GM21367 (cell line): ENCODE data around the gene HEBP1.

ENCODE experiments used
- ATAC-seq: cut with Tn5 transposase; IDR thresholded peaks from one replicate; pipeline ENCODE4 v1.9.1; 2021; ENCODE audit not compliant: unreplicated experiment

Gene HEBP1

GRCh38 chr12:13024531-13024916, 24.5 kb upstream of the HEBP1 start:
- ATAC-seq = no peak

DNA sequence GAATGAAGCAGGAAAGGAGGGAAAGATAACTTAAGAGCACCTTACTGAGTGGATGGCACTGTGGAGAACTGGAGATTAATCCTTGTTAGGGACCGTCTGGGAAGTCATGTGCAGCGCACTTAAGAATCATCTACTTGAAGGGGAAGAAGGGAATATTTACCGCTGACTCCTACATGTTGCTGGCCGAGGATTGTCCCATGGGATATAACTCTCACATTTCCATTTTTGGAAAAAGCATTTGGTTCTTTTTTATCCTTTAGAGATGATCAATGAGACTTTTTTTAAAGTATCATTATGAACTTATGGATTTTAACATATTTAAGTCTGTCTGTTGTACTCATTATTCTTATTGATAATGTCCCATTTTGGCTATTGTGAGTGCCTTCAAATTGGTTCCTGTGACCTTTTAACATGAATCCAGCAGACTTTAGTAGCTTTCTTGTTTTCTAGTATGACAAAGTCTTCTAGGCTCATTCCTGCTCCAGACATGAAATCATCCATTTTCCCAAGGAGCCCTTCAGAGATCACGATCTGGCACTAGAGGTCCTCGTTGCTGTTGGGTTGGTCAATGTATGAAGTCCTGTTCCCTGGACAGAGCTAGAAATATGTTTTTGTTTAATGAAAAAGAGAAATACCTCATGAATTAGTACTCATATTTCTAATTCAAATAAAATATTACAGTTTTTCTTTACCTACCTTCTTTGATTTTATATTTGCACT, 23.9 kb upstream of the HEBP1 start:
- no peak for ATAC-seq

DNA sequence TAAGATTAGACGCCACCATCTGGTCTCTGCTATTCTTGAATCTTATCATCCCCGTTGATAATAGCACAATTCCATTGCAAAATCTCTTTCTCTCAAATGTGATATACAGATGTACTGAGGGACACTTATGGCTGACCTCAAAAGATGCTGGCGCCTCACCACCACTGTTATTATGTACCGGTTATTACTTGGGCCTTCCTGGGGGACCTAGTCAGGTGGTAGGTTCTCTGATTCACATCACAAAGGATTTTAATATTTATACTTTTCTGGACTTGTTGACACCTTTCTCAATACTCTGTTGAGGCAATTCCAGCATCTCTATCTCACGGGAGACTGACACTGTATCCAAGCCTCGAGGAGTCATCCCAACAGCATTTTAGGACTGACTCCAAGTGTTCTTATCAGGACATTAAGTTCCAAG, 22.8 kb upstream of the HEBP1 start:
- no peak for ATAC-seq

GRCh38 chr12:13011098-13011497, 11.0 kb upstream of the HEBP1 start:
- no peak for ATAC-seq

GRCh38 chr12:13008741-13009380, 8.8 kb upstream of the HEBP1 start:
- no peak for ATAC-seq

DNA sequence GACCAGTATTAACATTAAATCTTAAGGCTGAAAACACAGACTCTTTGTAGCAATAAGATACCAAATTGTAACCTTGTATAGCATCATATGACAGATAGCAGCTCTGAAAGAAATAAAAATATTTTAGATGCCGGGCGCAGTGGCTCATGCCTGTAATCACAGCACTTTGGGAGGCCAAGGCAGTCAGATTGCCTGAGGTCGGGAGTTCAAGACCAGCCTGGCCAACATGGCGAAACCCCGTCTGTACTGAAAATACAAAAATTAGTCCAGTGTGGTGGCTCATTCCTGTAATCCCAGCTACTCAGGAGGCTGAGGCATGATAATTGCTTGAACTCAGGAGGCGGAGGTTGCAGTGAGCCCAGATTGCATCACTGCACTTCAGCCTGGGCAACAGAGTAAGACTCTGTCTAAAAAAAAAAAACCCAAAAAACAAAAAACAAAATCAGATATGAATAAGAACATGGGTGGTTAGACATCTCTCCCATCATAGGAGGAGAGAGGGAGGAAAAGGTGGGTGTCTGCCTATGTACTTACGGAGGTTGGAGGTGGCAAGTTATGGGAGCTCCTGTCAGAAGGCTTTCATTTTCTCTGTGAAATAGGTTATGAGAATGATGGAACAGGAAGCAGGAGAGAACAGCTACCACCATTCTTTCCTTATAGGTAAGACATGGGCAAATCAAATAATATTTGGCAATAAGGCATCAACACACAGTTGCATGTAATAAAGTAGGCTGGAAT, 7.6 kb upstream of the HEBP1 start:
- no peak for ATAC-seq

GRCh38 chr12:13005649-13006048, 5.6 kb upstream of the HEBP1 start:
- no peak for ATAC-seq

DNA sequence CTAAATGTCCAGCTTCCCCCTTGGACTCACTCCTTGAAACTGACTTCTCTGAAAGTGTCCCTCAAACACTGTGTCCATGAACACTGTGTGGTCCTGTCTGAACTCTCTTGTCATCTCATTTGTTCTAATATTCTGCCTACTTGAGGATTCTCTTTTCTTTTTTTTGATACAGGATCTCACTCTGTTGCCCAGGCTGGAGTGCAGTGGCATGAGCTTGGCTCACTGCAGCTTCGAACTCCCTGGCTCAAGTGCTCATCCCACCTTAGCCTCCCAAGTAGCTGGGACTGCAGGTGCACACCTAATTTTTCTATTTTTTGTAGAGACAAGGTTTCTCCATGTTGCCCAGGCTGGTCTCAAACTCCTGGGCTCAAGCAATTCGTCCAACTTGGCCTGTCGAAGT, 4.9 kb upstream of the HEBP1 start:
- no peak for ATAC-seq

GRCh38 chr12:13004361-13004760, 4.3 kb upstream of the HEBP1 start:
- no peak for ATAC-seq

GRCh38 chr12:13002301-13003097, 2.4 kb upstream of the HEBP1 start:
- no peak for ATAC-seq

DNA sequence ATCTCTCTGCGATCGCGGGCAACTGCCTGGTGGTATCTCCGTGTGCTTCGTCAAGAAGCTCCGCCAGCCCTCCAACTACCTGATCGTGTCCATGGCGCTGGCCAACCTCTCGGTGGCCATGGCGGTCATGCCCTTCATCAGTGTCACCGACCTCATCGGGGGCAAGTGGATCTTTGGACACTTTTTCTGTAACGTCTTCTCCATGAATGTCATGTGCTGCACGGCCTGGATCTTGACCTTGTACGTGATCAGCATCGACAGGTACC, 1.6 kb upstream of the HEBP1 start:
- no peak for ATAC-seq

DNA sequence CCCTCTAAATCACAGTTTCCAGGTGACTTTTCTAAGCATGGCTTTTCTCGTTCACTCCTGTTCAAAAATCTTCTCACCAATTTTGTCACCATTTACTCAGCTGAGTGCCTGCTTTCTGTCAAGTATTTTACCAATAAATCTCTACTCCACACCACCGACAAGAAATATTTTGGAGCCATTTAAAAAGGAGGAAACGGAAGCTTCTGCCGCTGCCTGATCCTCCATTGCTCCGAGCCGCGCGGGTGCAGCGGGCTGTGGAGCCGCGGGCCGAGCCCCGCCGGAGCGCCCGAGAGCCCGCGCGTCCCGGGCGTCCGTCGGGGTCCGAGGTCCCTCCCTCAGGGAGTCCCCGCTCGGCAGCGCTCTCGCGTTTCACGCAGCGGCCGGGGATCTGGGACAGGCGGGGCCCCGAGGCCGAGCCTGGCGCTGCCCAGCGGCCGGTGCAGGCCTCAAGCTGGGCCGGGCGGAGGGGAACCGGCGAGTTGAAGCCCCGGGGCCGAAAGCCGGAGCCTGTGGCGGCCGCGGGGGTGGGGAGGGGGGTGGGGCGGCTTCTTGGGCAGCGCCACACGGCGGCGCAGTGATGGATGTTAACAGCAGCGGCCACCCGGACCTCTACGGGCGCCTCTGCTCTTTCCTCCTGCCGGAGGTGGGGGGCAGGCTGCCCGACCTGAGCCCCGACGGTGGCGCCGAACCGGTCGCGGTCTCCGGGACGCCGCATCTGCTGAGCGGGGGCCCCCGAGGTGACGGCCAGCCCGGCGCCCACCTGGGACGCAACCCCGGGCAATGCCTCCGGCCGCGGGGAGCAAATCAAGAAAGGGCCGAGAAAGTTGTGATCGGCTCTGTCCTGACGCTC, 1.1 kb upstream of the HEBP1 start:
- ATAC-seq = no peak

DNA sequence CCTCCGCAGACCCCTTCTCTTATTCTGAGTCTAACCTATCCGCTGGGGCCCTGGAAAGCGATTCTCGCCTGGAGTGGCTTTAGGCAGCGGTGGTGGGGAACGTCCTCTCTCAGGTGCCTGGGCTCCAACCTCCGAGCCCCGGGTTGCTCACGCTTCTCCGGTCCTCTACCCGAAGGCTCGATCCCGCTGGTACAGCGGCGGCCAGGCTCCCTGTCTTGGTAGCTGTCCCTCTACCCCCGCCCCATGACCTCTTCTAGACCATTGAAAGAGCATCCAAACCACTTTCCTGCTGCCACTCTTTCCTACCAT, 505 bp upstream of the HEBP1 start:
- ATAC-seq = peak; percentile 22

DNA sequence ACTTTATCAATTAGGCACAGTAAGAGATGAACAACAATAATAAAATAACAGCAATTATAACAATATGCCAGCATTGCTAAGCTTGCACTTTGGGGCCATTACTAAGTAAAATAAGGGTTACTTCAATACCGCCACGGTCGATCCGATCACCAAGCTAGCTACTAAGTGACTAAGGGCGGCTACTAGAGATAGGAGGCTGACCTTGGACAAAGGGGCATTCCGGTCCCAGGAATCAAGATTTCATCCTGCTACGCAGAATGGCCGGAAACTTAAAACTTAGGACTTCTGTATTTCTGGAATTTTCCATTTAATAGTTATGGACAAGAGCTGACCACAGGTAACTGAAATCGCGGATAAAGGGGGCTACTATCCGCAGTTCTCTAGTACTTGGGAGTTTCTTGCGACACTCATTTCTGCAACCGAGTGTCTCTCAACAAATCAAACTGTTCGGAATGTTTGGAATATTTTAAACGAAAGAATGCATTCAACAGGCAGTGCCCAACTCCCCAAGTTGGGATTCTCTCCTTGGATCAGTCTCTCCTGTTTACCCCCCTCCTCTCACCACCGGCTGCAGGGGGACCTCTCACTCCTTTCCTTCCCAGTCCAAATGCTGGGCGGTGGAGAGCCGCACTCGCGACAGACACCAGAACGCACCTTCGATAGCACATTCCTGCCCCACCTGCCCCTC, 650 bp downstream of the HEBP1 start:
- no peak for ATAC-seq

- ATAC-seq = no peak
Observed at GRCh38 chr12:12998248-12998647, 1.8 kb downstream of the HEBP1 start.

DNA sequence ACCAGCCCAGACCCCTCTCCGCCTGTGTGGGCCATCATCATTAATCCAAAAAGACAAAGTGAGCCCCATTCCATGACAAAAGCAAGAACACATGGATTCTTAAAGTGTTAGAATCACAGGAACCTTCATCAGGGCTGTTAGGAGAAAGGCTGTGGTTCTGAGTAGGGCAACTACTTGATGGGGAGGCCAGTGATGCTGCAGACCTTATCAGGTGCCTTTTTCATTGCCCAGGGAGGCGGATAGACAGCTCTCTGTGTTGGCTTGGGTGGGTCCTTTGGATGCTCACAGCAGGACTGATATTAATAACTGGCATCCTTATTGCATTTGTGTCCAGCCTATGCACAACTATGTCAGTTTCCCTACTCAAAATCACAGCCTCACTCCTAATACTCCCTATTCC, 2.3 kb downstream of the HEBP1 start:
- no peak for ATAC-seq

DNA sequence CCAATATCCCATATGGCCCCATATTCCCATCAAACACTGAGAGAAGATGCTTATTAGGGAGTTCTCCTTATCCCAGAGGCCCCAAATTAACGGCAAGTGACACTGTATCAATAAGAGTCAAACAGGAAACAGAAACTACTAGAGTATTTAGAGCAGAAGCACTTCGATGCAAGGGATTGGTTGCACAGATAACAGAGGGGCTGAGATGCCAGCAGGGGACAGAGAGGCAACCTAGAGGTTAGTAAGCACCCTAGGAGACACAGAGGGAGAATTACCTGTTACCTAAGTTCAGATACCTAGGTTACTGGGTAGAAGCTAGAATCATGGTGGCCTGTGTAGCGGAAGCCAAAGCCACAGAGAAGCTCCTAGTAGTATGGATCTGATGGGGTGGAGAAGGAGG, 2.9 kb downstream of the HEBP1 start:
- no peak for ATAC-seq

DNA sequence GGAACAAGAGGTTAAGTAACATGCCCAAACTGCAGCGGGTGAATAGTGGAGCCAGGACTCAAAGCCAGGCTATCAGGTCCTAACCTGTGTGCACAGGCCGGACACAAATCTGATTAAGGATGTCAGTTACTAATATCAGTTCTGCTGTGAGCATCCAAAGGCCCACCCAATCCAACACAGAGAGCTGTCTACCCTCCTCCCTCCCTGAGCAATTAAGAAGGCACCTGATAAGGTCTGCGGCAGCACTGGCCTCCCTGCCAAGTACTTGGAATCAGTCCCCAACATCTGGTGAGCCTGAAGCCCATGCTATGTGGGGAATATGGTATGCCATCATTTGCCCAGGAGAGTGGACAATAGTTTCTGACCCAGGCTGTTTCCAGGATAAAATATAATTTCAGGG, 3.9 kb downstream of the HEBP1 start:
- no peak for ATAC-seq

DNA sequence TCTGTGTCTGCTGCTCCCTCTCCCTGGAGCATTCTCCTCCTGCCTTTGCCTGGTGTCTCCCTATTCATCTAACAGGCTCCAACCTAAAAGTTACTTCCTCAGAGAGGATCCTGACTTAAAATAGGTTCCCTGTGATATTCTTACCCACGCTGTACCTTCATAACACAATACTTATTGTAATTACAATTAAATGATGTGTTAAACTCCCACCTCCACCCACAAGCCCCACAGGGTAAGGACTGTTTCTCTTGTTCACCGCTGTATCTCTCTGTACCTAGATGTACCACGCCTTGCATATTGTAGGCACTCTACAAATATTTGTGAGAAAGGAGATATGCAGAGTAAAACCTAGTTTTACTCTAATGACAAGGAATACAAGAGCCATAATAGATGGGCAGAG, 5.0 kb downstream of the HEBP1 start:
- ATAC-seq = no peak

- no peak for ATAC-seq
Observed at GRCh38 chr12:12993367-12993766, 6.7 kb downstream of the HEBP1 start.
